GM12864 (cell line): ENCODE data around the gene DHFR.
"Not testable (repeated sequence)": the region's sequence is repeated elsewhere in the genome, so short reads cannot be mapped to it uniquely, and the experiment has no call there.

Source experiments
- DNase-seq: peaks from one replicate; pipeline ENCODE4 v3.0.0-alpha.2; 2011; ENCODE audit warnings: low read depth
- H3K4me3 ChIP-seq: 2 replicates; pipeline ENCODE4 v1.5.1; 2011; ENCODE audit warnings: mild to moderate bottlenecking, low read depth, low read length, control low read depth
- TF ChIP-seq, protein P1 (sequence below): IDR thresholded peaks from 2 replicates; pipeline ENCODE4 v1.5.1; 2011; ENCODE audit warnings: low read depth, mild to moderate bottlenecking, moderate library complexity, low read length, control low read depth, inconsistent platforms; ENCODE audit errors: missing control alignments

The DHFR gene

DNA sequence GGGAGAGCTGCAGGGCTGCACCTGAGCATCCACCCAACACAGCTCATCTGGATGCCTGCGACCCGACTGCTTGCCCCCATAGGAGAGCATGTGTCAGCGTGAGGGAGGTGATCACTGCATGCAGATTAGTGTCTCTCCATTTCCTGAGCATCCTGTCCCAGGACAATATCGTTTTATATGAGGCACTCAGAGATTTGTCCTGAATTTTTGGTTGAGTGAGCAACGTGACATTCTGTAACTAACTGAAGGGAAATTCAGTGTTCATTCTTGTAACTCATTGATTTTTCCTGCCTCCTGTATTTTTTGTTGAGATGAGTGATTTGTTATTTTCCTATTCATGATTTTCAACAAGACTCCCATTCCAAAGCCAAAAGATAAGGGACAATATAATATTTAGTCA is 64.0 kb downstream of the DHFR start:
- H3K4me3 ChIP-seq, result no peak overlapping the region
- TF ChIP-seq, protein P1, sequence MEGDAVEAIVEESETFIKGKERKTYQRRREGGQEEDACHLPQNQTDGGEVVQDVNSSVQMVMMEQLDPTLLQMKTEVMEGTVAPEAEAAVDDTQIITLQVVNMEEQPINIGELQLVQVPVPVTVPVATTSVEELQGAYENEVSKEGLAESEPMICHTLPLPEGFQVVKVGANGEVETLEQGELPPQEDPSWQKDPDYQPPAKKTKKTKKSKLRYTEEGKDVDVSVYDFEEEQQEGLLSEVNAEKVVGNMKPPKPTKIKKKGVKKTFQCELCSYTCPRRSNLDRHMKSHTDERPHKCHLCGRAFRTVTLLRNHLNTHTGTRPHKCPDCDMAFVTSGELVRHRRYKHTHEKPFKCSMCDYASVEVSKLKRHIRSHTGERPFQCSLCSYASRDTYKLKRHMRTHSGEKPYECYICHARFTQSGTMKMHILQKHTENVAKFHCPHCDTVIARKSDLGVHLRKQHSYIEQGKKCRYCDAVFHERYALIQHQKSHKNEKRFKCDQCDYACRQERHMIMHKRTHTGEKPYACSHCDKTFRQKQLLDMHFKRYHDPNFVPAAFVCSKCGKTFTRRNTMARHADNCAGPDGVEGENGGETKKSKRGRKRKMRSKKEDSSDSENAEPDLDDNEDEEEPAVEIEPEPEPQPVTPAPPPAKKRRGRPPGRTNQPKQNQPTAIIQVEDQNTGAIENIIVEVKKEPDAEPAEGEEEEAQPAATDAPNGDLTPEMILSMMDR, result no peak
- DNase-seq, result no peak

DNA sequence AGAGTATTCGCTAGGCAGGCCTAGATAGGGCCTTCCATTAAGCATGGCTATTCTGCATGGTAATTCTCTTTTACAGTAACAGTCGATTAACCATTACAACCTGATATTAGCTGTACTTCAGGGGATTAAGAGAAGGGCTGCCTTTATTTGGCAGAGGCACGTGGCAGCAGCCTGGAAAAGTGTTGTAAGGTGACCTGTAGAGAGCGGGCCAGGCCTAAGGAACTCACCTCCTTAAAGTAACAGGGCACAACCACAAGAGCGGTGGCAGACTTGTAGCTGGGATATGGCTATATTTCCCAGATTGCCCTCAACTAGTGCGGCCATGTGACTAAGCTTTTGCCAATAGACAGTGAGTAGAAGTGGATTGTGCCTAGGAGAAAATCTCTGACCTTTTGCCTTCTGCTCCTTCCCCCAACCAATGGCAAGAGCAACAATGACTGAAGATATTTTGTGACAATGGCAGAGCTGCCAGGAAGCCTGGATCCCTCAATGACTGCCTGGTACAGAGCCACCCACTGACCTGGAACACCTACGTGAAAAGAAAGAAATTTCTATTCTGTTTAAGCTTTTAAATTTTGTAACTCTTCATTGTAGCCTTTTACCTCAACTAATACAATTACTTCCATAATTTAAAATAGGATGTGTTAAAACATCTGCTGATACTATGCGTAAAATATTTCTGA is 65.8 kb downstream of the DHFR start:
- no peak overlapping the region for H3K4me3 ChIP-seq
- TF ChIP-seq, protein P1, result no peak
- no peak for DNase-seq

DNA sequence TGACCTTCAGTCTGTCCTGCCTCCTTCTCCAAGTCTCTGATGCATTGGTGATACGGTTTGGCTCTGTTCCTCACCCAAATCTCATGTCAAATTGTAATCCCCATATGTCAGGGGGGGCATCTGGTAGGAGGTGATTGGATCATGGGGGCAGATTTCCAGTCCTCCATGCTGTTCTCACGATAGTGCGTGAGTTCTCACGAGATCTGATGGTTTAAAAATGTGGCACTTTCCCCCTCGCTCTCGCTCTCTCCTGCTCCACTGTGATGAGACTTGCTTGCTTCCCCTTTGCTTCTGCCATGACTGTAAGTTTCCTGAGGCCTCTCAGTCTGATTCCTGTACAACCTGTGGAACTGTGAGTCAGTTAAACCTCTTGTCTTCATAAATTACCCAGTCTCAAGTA is 70.0 kb downstream of the DHFR start:
- TF ChIP-seq, protein P1, result no peak
- DNase-seq, result no peak
- H3K4me3 ChIP-seq, result no peak overlapping the region

DNA sequence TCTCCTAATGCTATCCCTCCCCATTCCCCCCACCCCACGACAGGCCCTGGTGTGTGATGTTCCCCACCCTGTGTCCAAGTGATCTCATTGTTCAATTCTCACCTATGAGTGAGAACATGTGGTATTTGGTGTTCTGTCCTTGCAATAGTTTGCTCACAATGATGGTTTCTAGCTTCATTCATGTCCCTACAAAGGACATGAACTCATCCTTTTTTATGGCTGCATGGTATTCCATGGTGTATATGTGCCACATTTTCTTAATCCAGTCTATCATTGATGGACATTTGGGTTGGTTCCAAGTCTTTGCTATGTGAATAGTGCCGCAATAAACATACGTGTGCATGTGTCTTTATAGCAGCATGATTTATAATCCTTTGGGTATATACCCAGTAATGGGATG is 74.5 kb downstream of the DHFR start:
- DNase-seq, result not testable (repeated sequence)

DNA sequence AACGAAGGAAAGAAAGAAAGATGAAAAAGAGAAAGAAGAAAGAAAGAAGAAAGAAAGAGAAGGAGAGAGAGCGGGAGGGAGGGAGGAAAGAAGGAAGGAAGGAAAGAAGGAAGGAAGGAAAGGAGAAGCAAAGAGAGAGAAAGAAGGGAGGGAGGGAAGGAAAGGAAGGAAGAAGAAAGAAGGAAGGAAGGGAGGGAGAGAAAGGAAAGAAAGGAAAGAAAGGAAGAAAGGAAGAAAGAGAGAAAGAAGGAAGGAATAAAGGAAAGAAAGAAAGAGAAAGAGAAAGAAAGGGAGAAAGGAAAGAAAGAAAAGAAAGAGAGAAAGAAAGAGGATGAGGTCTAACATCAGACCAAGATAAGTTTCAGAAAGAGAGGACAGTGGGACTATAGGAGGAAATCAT is 75.7 kb downstream of the DHFR start:
- DNase-seq, result no peak
- TF ChIP-seq, protein P1, result no peak
- no peak overlapping the region for H3K4me3 ChIP-seq

More for the DNA sequence above, 74.5 kb downstream of the DHFR start:
- not testable (repeated sequence) for H3K4me3 ChIP-seq

DNA sequence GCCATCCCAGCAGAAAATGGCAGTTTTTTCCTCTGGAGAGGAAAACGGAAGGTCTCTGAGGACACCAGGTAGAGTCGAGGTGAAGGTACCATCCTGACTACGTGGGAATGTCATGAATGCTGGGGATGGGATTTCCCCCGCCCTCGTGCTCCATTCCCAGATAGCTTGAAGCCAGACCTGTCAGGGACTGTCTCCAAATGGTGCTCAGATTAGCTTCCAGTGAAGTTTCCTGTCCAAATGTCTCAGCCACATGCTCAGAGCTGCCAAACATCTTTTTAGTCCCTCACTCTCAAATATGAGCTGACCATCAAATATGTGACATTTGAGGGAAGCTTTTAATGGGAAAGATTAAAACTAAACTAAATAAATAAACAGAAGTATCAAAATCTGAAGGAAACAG is 77.1 kb downstream of the DHFR start:
- TF ChIP-seq, protein P1, result no peak
- no peak for DNase-seq
- H3K4me3 ChIP-seq, result no peak overlapping the region

DNA sequence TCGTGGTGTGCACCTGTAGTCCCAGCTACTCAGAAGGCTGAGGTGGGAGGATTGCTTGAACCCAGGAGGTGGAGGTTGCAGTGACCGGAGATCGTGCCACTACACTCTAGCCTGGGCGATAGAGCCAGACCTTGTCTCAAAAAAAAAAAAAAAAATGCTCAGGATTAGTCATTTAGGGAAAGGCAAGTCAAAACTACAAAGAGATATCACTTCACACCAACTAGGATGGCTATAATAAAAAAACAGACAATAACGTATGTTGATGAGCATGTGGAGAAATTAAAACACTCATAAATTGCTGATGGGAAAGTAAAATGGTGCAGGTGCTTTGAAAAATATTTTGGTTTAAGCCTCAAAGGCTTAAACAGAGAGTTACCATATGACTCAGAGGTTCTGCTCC is 78.4 kb downstream of the DHFR start:
- no peak for DNase-seq
- TF ChIP-seq, protein P1, result no peak
- no peak overlapping the region for H3K4me3 ChIP-seq
